Bronchial epithelial cell (primary cell): Measurements from ENCODE around the gene ADGRG6. TPM values are rescaled to one million over a fixed set of nuclear protein-coding genes. Genes with fewer than 3 reads are reported as not detected.

ENCODE experiments used
- DNase-seq: peaks from one replicate; pipeline ENCODE4 v3.0.0-alpha.2; 2010; ENCODE audit warnings: low read depth
- FAIRE-seq: peaks from 2 replicates; lab custom pipeline; 2011; peaks lifted over from hg19 to GRCh38; lab: Jason Lieb, UNC
- H3K27me3 ChIP-seq: 2 replicates; pipeline ENCODE4 v1.5.1; 2011; ENCODE audit warnings: low read length; ENCODE audit not compliant: control insufficient read depth, insufficient read depth
- H3K36me3 ChIP-seq: 2 replicates; pipeline ENCODE4 v1.5.1; 2011; ENCODE audit warnings: low read length; ENCODE audit not compliant: control insufficient read depth, insufficient read depth
- H3K4me3 ChIP-seq: 2 replicates; pipeline ENCODE4 v1.5.1; 2011; ENCODE audit warnings: mild to moderate bottlenecking, low read depth, low read length, control low read depth
- total RNA-seq: library from RNA; depleted of rRNA; stranded (reverse); fragments of >200 nt; gene quantifications from 2 replicates; pipeline ENCODE4 v1.2.1, GENCODE V29; 2014
- TF ChIP-seq, protein P1 (sequence below): IDR thresholded peaks from 2 replicates; pipeline ENCODE4 v1.5.1; 2011; ENCODE audit warnings: mild to moderate bottlenecking, moderate library complexity, low read length, control low read depth, inconsistent platforms; ENCODE audit not compliant: insufficient read depth, severe bottlenecking

The ADGRG6 gene
- total RNA-seq, 1 donor from 2014 or later: 12.4 TPM

DNA sequence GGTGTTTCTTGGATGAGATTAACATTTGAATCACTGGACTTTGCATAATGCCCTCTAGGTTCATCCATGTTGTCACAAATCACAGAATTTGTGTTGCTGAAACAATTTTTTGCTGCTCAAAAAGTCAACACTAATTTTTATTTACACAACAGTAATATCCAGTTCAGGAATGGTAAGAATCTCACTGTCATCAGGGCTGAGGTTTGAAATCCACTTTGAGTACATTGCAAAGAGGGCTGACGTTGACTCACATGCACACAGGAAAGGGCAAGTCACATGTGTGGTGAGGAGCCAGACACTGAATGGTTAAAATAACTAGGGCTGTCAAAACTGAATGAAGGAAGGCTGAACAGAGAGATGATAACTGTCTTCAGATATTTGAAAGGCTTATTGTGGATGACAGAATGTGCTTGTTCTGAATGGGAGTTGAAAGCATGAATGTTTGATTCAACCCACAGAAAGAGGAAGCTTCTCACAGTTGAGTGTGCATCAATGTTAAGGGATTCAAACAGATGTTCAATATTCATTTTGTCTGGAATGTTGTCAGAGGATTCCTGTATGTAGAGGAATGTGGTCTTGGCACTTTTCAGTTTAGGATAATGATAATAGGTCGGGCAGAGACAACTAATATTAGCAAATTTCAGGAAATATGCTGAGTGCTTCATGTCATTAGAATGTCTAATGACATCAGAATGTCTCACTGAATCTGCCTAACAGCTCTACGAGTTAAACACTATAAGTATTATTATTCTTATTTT, 3.6 kb upstream of the ADGRG6 start:
- TF ChIP-seq, protein P1, sequence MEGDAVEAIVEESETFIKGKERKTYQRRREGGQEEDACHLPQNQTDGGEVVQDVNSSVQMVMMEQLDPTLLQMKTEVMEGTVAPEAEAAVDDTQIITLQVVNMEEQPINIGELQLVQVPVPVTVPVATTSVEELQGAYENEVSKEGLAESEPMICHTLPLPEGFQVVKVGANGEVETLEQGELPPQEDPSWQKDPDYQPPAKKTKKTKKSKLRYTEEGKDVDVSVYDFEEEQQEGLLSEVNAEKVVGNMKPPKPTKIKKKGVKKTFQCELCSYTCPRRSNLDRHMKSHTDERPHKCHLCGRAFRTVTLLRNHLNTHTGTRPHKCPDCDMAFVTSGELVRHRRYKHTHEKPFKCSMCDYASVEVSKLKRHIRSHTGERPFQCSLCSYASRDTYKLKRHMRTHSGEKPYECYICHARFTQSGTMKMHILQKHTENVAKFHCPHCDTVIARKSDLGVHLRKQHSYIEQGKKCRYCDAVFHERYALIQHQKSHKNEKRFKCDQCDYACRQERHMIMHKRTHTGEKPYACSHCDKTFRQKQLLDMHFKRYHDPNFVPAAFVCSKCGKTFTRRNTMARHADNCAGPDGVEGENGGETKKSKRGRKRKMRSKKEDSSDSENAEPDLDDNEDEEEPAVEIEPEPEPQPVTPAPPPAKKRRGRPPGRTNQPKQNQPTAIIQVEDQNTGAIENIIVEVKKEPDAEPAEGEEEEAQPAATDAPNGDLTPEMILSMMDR: no peak
- Histone ChIP-seq H3K4me3 (no peak overlapping the region), H3K36me3 (no peaks in the 10 kb centered on the region), H3K27me3 (no peaks in the 10 kb centered on the region)
- DNase-seq (peak; percentile 91), FAIRE-seq (no peak)

DNA sequence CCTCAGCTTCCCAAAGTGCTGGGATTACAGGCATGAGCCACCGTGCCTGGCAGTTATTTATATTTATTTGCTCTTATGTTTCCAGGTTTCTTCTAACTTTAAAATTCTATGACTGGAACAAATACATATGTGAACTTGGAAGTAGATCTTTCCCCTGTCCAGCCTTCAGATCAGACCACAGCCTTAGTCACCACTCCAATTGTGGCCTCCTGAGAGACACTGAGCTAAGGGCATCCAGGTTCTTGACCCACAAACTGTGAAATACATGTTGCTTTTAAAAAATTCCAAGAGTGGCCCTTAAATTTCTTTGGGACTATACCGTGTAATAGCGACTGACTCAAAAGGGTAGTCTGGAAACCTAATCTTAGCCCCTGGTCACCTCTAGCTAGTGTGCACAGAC, 1.5 kb upstream of the ADGRG6 start:
- Histone ChIP-seq H3K36me3 (no peaks in the 10 kb centered on the region), H3K4me3 (no peak overlapping the region), H3K27me3 (no peaks in the 10 kb centered on the region)
- no peak for FAIRE-seq
- TF ChIP-seq, protein P1: no peak
- no peak for DNase-seq

DNA sequence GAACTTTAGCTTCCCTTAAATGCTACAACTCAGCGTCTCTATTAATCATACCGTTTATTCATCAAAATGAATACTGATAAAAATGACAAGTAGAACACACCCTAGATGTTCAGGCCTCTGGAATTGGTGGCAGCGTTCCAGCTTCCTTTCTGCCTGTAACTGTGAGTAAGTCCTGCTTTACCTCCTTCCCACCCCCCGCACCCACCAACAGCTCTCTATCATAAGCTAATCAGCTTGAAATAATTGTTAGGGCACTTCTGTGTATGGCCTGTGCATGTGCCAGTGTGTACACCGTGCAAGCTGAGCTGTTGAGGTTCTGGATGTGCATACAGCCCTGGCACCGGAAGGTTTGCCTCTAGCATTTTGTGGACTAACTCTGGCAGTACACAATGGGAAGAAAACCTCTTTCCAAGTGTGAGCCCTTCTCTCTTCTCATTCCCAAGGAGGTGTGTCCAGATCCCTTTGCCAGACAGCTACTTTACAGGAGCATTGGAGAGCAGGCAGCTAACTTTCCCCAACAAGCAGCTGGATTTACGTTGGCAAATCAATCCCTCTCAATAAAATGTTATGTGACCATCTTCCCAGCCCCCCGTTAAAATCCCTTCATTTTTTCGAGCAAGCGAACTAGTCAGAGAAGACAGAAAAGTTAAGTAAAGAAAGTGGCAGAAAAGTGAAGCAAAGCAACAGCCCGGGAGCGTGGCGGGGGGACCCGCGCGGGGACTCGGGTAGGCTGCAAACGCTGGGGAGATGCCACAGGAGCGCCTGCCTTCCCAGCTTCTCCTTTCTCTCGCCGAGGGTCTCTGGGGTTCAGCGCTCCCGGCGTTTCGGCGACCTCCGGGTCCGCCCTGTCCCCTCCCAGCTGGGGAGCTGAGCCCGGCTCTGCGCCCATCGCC, 803 bp upstream of the ADGRG6 start:
- peak; percentile 98 for DNase-seq
- Histone ChIP-seq H3K4me3 (peak overlapping the region; percentile 82), H3K27me3 (no peaks in the 10 kb centered on the region), H3K36me3 (no peaks in the 10 kb centered on the region)
- peak; percentile 83 for FAIRE-seq
- TF ChIP-seq, protein P1: no peak

DNA sequence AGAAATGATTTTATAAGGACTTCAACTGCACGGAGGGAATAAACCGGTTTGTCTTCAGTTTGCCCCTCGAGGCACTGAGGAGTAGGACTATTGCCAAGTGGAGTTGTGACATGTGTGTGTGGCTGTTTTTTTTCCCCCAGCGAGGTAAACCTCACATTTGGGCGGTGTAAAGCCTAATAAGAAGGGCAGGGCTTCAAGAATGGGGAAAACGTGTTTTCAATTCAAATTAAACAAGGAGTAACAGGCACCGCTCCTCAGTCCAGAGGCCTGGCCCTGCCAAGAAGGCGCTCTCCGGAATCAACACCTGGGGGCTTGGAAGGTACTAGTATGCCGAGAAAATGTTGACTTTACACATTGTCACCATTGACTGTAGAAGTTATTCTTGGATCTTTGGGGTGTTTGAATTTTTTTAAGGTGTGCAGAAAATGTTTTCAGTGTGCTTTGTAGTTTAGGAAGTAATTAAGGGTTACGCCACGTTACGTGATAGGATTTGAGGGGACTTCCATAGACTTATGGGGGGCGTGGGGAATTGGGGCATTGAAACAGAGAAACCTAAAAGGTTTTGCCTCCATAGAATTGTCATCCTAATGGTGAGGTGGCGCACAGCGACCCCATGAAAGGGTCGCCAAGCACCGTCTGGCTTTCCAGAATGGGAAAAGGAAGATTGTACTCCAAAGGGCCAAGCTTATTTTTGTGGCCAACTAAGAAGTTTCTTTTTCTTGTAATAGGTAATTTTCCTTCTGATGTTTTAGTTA, 791 bp downstream of the ADGRG6 start:
- Histone ChIP-seq H3K4me3 (peak overlapping the region; percentile 82), H3K36me3 (no peaks in the 10 kb centered on the region), H3K27me3 (no peaks in the 10 kb centered on the region)
- TF ChIP-seq, protein P1: no peak
- DNase-seq: peak; percentile 84
- peak; percentile 18 for FAIRE-seq

DNA sequence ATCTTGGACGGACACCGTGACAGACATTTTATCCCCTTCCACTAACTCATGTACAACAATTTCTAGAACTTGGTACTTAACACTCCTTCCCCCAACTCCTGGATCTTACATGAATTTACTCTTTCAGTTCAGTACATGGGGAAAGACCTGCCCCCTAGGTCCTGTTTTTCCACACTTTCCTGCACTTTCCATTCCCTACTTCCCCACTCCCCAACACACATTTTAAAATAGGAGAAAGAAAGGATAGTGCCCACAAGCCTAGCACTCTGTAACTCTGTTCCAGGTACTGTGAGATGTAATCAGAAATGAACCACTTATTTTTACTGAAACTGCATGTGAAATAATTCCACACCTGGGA, 1.3 kb downstream of the ADGRG6 start:
- peak overlapping the region; percentile 82 for H3K4me3 ChIP-seq
- no peaks in the 10 kb centered on the region for H3K36me3 ChIP-seq
- DNase-seq (peak; percentile 35), FAIRE-seq (no peak)
- TF ChIP-seq, protein P1: no peak
- H3K27me3 ChIP-seq: no peaks in the 10 kb centered on the region
